Airway epithelial cell (primary cell): ENCODE measurements around the gene FAXC. TPM values are rescaled to one million over a fixed set of nuclear protein-coding genes. Genes with fewer than 3 reads are reported as not detected.

Experiments used
- total RNA-seq: library from RNA; depleted of rRNA; stranded (reverse); fragments of >200 nt; gene quantifications from 2 replicates; pipeline ENCODE4 v1.2.3, GENCODE V29; 2015

Gene FAXC
- total RNA-seq, result 3.9 and 5.9 TPM in 2 replicates

DNA sequence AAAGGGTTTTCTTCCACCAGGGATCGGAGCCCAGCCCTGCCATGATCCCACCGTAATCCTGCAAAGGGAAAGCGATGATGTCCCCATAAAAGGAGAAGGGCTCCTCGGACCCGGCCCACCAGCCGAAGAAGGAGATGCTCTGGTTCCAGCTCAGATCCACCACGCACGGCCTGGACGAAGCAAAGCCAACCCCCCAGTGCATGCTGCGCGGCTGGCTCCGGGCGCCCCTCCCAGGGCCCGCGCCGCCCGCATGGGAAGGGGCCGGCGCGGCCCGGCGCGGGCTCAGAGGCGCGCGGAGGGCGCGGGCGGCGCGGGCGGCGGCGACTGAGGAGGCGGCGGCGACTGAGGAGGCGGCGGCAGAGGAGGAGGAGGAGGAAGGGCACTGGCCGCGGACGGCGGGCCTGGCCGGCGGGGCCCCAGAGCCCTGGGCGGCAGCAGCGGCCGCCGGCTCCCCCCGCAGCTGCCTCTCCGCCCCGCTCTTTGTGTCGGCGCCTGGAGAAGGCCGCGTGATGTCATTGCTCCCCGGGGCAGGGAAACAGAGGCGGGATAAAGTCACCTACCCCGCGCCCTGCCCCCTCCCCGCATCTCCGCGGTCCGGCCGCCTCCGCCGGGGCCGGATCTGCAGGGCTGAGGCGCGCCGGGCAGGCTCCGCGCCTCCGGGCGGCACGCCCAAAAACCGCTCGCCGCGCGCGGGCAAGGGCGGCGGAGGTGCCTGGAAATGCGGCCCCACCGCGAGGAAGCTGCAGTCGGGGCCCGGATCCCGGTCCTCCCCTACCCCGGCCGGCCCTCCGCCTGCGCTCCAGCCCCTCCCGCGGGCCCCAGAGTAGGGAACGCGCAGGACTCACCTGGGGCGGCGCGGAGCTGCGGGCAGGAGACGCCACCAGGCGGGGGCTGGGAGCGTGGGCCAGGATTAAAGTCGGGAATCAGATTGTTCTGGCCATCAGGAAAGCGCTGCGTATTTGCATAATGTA lies at the start of gene FAXC:
TSS of gene FAXC (minus strand) at position 504 of the 971 bp plus-strand sequence. CDS start at position 202, 302 bp downstream.

DNA sequence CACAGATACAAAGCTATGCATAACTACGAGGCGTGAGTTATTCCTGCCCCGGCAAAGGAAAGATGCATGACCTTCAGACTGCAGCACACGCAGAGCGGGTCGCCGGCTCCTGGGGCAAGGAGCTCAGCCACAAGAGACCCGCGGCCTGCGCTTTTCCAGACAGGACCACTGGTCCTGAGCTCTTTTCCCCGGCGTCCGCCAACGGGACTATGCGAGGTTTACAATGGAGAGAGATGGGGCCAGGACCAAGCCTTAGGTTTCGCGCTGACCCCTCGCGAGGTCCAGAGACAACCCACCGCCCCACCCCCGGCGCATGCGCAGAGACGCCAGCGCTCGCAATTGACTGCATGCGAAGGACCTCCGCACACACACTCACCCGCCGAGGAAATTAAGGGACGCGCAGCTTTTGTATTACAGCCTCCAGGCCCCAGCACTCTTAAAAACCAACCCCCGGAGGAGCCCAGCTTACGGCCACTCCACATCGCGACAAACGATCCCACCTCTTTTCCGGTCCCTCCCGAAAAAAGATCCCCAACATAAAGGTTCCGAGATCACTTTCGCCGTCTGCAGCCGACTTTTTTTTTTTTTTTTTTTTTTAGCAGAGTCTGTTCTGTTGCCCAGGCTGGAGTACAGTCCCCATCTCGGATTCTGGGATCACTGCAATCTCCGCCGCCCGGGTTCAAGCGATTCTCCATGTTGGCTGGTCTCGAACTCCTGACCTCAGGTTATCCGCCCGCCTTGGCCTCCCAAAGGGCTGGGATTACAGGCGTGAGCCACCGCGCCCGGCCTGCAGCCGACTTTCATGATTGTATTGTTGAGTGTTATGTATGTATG lies 44.4 kb upstream of the FAXC start, which contains the start of gene COQ3:
TSS of gene COQ3 (minus strand) at position 498 of the 834 bp plus-strand sequence. CDS start at position 482, 16 bp downstream.

Other genes starting within 250 kb of the FAXC start
- 10.2 and 10.9 TPM in 2 replicates for gene COQ3, start 44.5 kb upstream of the FAXC start, total RNA-seq
- 19.3 and 25.5 TPM in 2 replicates for gene PNISR, start 75.6 kb upstream of the FAXC start, total RNA-seq
- 8.1 and 8.3 TPM in 2 replicates for gene USP45, start 165.7 kb upstream of the FAXC start, total RNA-seq
- 76.6 and 79.6 TPM in 2 replicates for gene CCNC, start 219.0 kb upstream of the FAXC start, total RNA-seq